Subcutaneous abdominal adipose tissue (tissue), 5 donors: ENCODE measurements around the gene IL27RA.
"Not testable (repeated sequence)": the region's sequence is repeated elsewhere in the genome, so short reads cannot be mapped to it uniquely, and the experiment has no call there.

Source experiments
- H3K27ac ChIP-seq: one replicate; pipeline ENCODE4 v1.7.0; 2013; ENCODE audit warnings: low read depth, mild to moderate bottlenecking, inconsistent platforms, low read length, moderate library complexity
- H3K27me3 ChIP-seq, 5 donors: one replicate each; pipeline ENCODE4 v1.7.0; 2013; ENCODE audit warnings: low read length in 5 of 5, inconsistent platforms in 1 of 5; ENCODE audit not compliant: control insufficient read depth in 5 of 5, insufficient read depth in 4 of 5
- H3K36me3 ChIP-seq, 5 donors: one replicate each; pipeline ENCODE4 v1.7.0; 2013; ENCODE audit warnings: low read length in 5 of 5; ENCODE audit not compliant: control insufficient read depth in 5 of 5, insufficient read depth in 5 of 5
- H3K4me1 ChIP-seq, 5 donors: one replicate each; pipeline ENCODE4 v1.7.0; 2013; ENCODE audit warnings: low read length in 5 of 5, mild to moderate bottlenecking in 3 of 5, moderate library complexity in 1 of 5; ENCODE audit not compliant: control insufficient read depth in 5 of 5, insufficient read depth in 5 of 5
- H3K4me3 ChIP-seq, 5 donors: one replicate each; pipeline ENCODE4 v1.7.0; 2013; ENCODE audit warnings: low read length in 5 of 5, low read depth in 1 of 5
- H3K9ac ChIP-seq, 5 donors: one replicate each; pipeline ENCODE4 v1.7.0; 2013; ENCODE audit warnings: low read length in 5 of 5, mild to moderate bottlenecking in 4 of 5, moderate library complexity in 3 of 5
- H3K9me3 ChIP-seq, 5 donors: one replicate each; pipeline ENCODE4 v1.7.0; 2013; ENCODE audit warnings: low read length in 5 of 5; ENCODE audit not compliant: control insufficient read depth in 5 of 5
- donor health status: healthy.
- donor health status: healthy.
- donor health status: healthy.
- donor health status: healthy.
- donor health status: healthy.

IL27RA gene

GRCh38 chr19:14006766-14007562 lies 24.6 kb upstream of the IL27RA start:
- H3K4me1 ChIP-seq, result peaks cover 8 to 35% (median 33%) of the 10 kb centered on the region in 5 donors
- H3K27me3 ChIP-seq, result no peaks in the 10 kb centered on the region
- H3K4me3 ChIP-seq, result peak overlapping the region; percentile 78 to 89 (median 86)
- peak overlapping the region; percentile 77 to 97 (median 92) for H3K9ac ChIP-seq
- H3K36me3 ChIP-seq, result no peaks in the 10 kb centered on the region
- H3K9me3 ChIP-seq, result no peaks in the 10 kb centered on the region
- peak overlapping the region; percentile 98 for H3K27ac ChIP-seq

GRCh38 chr19:14012378-14012915 lies 19.1 kb upstream of the IL27RA start:
- Histone ChIP-seq H3K9me3 (no peaks in the 10 kb centered on the region), H3K9ac (no peak overlapping the region), H3K27me3 (no peaks in the 10 kb centered on the region), H3K36me3 (no peaks in the 10 kb centered on the region), H3K4me3 (no peak overlapping the region), H3K4me1 (no peaks in the 10 kb centered on the region), H3K27ac (no peak overlapping the region)

- Histone ChIP-seq H3K27ac (no peak overlapping the region), H3K4me1 (peaks cover 0 to 4% (median 0%) of the 10 kb centered on the region in 5 donors), H3K36me3 (no peaks in the 10 kb centered on the region), H3K9me3 (no peaks in the 10 kb centered on the region), H3K4me3 (no peak overlapping the region), H3K9ac (no peak overlapping the region), H3K27me3 (no peaks in the 10 kb centered on the region)
Observed at GRCh38 chr19:14015524-14016035, 16.0 kb upstream of the IL27RA start.

DNA sequence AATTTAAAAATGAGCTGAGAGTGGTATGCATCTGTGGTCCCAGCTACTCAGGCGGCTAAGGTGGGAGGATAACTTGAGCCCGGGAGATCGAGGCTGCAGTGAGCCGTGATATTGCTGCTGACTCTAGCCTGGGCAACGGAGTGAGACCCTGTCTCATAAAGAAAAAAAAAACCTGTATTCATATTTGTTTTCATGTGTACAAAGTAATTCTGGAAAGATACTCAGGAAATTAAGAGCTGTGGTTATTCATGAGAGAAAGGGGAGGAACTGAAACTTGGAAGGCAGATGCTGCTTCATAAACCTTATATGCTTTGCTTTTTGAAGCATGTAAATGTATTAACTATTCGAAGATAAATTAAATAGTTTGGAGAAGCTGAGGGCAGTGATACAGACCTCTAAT lies 12.5 kb upstream of the IL27RA start:
- Histone ChIP-seq H3K4me1 (peaks cover 0 to 17% (median 0%) of the 10 kb centered on the region in 5 donors), H3K27ac (no peak overlapping the region), H3K36me3 (no peaks in the 10 kb centered on the region), H3K4me3 (no peak overlapping the region), H3K9ac (no peak overlapping the region), H3K9me3 (no peaks in the 10 kb centered on the region), H3K27me3 (no peaks in the 10 kb centered on the region)

- not testable (repeated sequence) for H3K27ac ChIP-seq, H3K27me3 ChIP-seq, H3K9ac ChIP-seq, H3K9me3 ChIP-seq, H3K36me3 ChIP-seq, H3K4me3 ChIP-seq
- peaks cover 0 to 17% (median 0%) of the 10 kb centered on the region in 5 donors for H3K4me1 ChIP-seq
Observed at GRCh38 chr19:14019739-14020138, 11.8 kb upstream of the IL27RA start.

DNA sequence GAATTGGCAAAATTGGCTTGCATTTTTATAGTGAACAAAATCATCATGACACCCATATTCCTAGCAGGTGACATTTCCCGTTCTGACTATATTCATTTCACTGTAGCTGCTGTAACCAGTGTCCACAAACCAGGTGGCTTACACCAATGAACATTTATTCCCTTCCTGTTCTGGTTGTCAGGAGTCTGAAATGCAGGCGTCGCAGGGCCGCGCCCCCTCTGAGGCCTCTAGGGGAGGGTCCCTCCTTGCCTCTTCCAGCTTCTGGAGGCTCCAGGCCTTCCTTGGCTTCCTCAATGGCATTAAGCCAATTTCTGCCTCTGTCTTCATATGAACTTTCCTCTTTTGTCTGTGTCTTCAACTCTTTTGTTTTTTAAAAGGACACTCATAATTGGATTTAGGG lies 10.1 kb upstream of the IL27RA start:
- H3K9ac ChIP-seq, result no peak overlapping the region
- no peak overlapping the region for H3K4me3 ChIP-seq
- H3K9me3 ChIP-seq, result no peaks in the 10 kb centered on the region
- H3K27ac ChIP-seq, result no peak overlapping the region
- no peaks in the 10 kb centered on the region for H3K27me3 ChIP-seq
- H3K4me1 ChIP-seq, result peaks cover 0 to 17% (median 0%) of the 10 kb centered on the region in 5 donors
- no peaks in the 10 kb centered on the region for H3K36me3 ChIP-seq

GRCh38 chr19:14022469-14022868 lies 9.1 kb upstream of the IL27RA start:
- no peak overlapping the region for H3K4me3 ChIP-seq
- no peaks in the 10 kb centered on the region for H3K9me3 ChIP-seq
- H3K4me1 ChIP-seq, result peaks cover 0 to 17% (median 0%) of the 10 kb centered on the region in 5 donors
- no peaks in the 10 kb centered on the region for H3K36me3 ChIP-seq
- H3K27me3 ChIP-seq, result no peaks in the 10 kb centered on the region
- H3K9ac ChIP-seq, result no peak overlapping the region
- H3K27ac ChIP-seq, result no peak overlapping the region

- no peaks in the 10 kb centered on the region for H3K9me3 ChIP-seq
- H3K4me1 ChIP-seq, result peaks cover 0 to 16% (median 0%) of the 10 kb centered on the region in 5 donors
- peaks cover 0 to 5% (median 0%) of the 10 kb centered on the region in 5 donors for H3K27me3 ChIP-seq
- H3K9ac ChIP-seq, result no peak overlapping the region
- H3K36me3 ChIP-seq, result no peaks in the 10 kb centered on the region
- H3K4me3 ChIP-seq, result no peak overlapping the region
- no peak overlapping the region for H3K27ac ChIP-seq
Observed at GRCh38 chr19:14023404-14024235, 7.9 kb upstream of the IL27RA start.

DNA sequence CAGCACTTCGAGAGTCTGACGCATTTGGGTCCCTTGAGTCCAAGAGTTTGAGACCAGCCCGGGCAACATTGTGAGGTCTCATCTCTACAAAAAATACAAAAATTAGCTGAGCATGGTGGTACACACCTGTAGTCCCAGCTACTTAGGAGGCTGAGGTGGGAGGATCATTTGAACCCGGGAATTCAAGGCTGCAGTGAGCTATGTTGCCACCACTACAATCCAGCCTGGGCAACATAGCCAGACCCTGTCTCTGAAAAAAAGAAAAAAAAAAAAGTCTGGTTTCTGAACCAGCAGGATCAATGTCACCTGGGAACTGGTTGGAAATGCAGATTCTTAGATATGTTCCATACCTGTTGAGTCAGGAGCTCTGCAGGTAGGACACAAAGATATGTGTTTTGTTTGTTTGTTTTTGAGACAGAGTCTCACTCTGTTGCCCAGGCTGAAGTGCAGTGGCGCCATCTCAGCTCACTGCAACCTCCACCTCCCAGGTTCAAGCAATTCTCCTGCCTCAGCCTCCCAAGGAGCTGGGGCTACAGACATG lies 4.8 kb upstream of the IL27RA start:
- not testable (repeated sequence) for H3K4me3 ChIP-seq, H3K9me3 ChIP-seq, H3K27ac ChIP-seq, H3K9ac ChIP-seq, H3K36me3 ChIP-seq, H3K27me3 ChIP-seq
- H3K4me1 ChIP-seq, result peaks cover 0 to 19% (median 7%) of the 10 kb centered on the region in 5 donors
